ENCODE data around the gene SLAIN2. TPM values are rescaled to one million over a fixed set of nuclear protein-coding genes. Genes with fewer than 3 reads are reported as not detected.

The SLAIN2 gene
- total RNA-seq, 1 donor from 2014 or later: 58.1 TPM

GRCh38 chr4:48334236-48334635 is 7.1 kb upstream of the SLAIN2 start:
- intact Hi-C loops (cut with micrococcal nuclease): no loop called here

DNA sequence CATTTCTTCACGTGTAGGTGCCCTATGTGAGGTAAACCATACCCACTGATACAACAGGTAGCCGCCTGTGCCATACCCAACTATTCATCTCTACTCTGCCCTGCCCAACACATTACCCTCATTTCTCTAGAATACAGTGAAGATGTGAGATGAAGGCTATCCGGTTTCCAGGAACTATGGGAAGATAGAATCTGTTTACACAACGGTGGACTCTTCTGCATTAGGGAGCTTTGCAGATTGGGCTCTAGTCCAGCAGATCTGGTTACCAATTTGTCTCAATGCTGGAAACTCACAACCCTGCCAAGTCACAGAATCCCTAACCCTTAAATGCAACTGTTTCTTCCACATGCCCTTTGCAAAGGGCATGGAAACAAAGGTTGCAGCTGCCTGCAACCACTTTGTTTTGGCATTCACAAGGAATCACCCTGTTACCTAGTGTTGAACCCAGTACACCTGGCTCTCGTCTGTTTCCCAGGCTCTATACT is 6.4 kb upstream of the SLAIN2 start:
- intact Hi-C loops (cut with micrococcal nuclease): no loop called here

- intact Hi-C loops (cut with micrococcal nuclease): no loop called here
Measured at GRCh38 chr4:48336146-48336870, 5.0 kb upstream of the SLAIN2 start.

DNA sequence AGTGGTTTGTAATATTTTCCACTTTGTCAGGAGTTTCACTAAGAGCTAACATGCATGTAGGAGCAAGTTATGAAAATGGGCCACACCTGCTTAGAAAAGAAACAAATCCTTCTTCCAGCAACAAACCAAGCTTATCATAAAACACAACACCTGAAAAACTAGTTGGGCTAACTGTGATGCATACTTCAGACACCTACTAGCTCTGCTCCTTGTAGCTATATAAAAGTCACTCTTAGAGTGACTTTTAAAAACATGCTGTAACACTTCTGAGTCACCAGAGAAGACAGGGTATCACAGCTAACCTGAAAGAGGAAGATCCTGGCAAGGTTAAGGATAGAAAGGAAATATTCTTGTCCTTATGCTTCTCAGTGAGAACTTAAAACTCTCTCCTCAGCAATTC is 3.6 kb upstream of the SLAIN2 start:
- intact Hi-C loops (cut with micrococcal nuclease): no loop called here

DNA sequence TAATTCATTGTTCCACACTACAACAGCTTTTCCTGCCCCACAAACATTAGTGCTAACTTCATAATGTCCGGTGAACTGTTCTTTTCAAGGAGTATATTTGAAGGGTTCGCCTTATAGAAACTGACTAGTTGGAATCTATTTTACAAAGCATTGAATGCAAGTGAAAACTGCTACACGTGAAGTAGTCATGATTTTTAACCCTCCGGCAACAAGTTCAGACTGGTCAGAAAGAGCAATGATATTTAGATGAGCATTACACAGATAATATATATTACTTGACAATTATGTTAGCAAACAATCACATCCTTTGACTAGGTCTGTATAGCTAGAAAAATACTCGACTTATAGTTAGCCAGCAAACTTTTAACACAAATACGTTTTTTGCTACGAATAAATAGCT is 1.7 kb upstream of the SLAIN2 start:
- intact Hi-C loops (cut with micrococcal nuclease): loop anchor here (2.0 to 5.0 kb wide), 4 partner anchors 23 to 568 kb away; partner anchors contain the start of gene OCIAD2

DNA sequence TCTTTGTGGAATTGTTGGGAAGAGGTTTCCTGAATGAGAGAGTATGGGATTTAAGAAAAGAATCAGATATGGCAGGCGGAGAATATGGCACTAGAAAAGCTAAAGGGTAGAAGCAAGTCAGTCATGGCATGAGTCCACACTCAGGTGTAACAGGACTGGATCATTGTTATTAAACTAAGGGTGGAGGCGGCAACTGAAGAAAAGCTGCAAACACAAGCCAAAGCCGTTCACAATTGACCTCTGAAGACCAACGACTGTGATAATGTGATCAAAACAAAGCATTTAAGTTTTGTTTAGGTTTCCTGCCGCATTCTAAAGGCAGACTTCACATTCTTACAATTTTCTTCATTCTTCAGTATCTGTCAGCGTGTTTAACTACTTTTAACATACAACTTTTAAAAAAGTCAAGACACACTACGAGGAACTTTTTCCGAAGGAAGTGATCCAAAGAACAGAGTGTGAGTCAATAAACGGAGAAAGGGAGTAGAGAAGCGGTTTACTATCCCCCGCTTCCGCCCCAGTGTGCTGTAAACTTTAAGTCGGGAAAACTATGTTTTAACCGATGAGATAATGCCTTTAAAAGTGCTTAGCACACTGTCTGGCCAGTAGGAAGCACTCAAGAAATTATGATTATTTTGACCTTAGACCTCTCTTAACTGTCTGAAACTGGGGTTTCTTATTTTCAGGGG is 909 bp upstream of the SLAIN2 start:
- intact Hi-C loops (cut with micrococcal nuclease): loop anchor here (2.0 to 5.0 kb wide), 4 partner anchors 24 to 567 kb away; partner anchors contain the start of gene OCIAD2

GRCh38 chr4:48341776-48342605 is 662 bp downstream of the SLAIN2 start:
- intact Hi-C loops (cut with micrococcal nuclease): loop anchor here (1.0 to 5.0 kb wide), 8 partner anchors 25 to 879 kb away; partner anchors contain the start of genes COMMD8, FRYL, OCIAD1 and OCIAD2

GRCh38 chr4:48342606-48342880 is 1.2 kb downstream of the SLAIN2 start:
- intact Hi-C loops (cut with micrococcal nuclease): loop anchor here (5.0 kb wide), 2 partner anchors 310 to 565 kb away; partner anchors contain the start of gene OCIAD2

GRCh38 chr4:48343035-48343434 is 1.7 kb downstream of the SLAIN2 start:
- intact Hi-C loops (cut with micrococcal nuclease): loop anchor here (5.0 kb wide), 2 partner anchors 309 to 564 kb away; partner anchors contain the start of gene OCIAD2

GRCh38 chr4:48343551-48343950 is 2.2 kb downstream of the SLAIN2 start:
- intact Hi-C loops (cut with micrococcal nuclease): loop anchor here (5.0 kb wide), 2 partner anchors 309 to 564 kb away; partner anchors contain the start of gene OCIAD2

- intact Hi-C loops (cut with micrococcal nuclease): no loop called here
Measured at GRCh38 chr4:48345542-48345941, 4.2 kb downstream of the SLAIN2 start.

- intact Hi-C loops (cut with micrococcal nuclease): no loop called here
Measured at GRCh38 chr4:48346594-48346993, 5.3 kb downstream of the SLAIN2 start.

GRCh38 chr4:48347282-48347921 is 6.1 kb downstream of the SLAIN2 start:
- intact Hi-C loops (cut with micrococcal nuclease): no loop called here

- intact Hi-C loops (cut with micrococcal nuclease): no loop called here
Measured at GRCh38 chr4:48350871-48351270, 9.5 kb downstream of the SLAIN2 start.

- intact Hi-C loops (cut with micrococcal nuclease): no loop called here
Measured at GRCh38 chr4:48352793-48353192, 11.5 kb downstream of the SLAIN2 start.

- intact Hi-C loops (cut with micrococcal nuclease): no loop called here
Measured at GRCh38 chr4:48356355-48356754, 15.0 kb downstream of the SLAIN2 start.

DNA sequence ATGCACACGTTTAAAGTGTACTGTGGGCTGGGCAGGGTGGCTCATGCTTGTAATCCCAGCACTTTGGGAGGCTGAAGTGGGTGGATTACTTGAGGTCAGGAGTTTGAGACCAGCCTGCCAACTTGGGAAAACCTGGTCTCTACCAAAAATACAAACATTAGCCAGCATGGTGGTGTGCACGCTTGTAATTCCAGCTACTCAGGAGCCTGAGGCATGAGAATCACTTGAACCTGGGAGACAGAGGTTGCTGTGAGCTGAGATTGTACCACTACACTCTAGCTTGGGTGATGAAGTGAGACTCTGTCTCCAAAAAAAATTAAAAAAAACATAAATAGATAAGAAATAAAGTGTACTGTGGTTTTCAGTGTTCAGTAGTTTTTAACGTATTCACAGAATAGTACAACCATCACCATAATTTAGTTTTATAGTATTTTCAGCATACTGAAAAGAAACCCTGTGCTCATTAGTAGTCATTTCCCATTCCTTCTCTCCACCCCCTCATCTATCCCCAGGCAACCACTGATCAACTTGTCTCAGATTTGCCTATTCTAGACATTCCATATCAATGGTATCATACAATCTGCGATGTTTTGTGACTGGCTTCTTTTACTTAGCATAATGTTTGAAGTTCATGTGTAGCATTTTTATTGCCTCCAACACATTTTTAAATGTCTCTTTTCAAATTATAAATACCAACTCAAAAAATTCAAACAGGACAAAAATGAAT is 19.1 kb downstream of the SLAIN2 start:
- intact Hi-C loops (cut with micrococcal nuclease): no loop called here

GRCh38 chr4:48361012-48361400 is 19.7 kb downstream of the SLAIN2 start:
- intact Hi-C loops (cut with micrococcal nuclease): no loop called here

DNA sequence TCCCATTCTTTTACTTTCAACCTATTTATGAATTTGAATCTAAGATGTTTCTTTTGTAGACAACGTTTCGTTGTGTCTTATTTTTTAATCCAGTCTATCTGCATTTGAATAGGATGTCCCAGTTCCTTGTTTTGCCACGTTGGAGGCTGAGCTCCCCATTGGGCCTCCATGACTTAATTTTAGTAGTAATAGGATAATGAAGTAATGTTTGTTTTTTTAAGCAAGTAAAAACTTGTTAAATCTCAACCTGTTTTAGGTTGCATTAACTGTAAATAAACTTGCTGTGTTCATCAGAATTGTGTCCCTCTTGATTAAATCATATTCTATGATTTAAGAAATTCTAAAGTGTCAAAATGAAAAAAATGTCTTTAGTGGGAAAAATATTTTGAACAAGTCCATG is 25.3 kb downstream of the SLAIN2 start:
- intact Hi-C loops (cut with micrococcal nuclease): no loop called here

- intact Hi-C loops (cut with micrococcal nuclease): no loop called here
Measured at GRCh38 chr4:48367016-48367415, 25.7 kb downstream of the SLAIN2 start.
